ENCODE measurements around the gene TMEM95. TPM values are rescaled to one million over a fixed set of nuclear protein-coding genes. Genes with fewer than 3 reads are reported as not detected.
"Not testable (repeated sequence)": the region's sequence is repeated elsewhere in the genome, so short reads cannot be mapped to it uniquely, and the experiment has no call there.

Gene TMEM95
- total RNA-seq, 1 donor from 2014 or later = not detected

- H3K27me3 Mint-ChIP-seq = no peaks in the 10 kb centered on the region
- no peak overlapping the region for H3K27ac Mint-ChIP-seq
- peaks cover 2% of the 10 kb centered on the region for H3K4me1 Mint-ChIP-seq
- H3K9me3 Mint-ChIP-seq = no peaks in the 10 kb centered on the region
- intact Hi-C loops (cut with micrococcal nuclease) = no loop called here
- H3K36me3 Mint-ChIP-seq (ENCODE audit: low read depth) = no peaks in the 10 kb centered on the region
- DNase-seq = no peak
- no peak overlapping the region for H3K4me3 Mint-ChIP-seq
Measured at GRCh38 chr17:7361906-7362305, 7.0 kb downstream of the TMEM95 start.

- Mint-ChIP-seq H3K9me3 (no peaks in the 10 kb centered on the region), H3K36me3 (ENCODE audit: low read depth) (no peaks in the 10 kb centered on the region), H3K4me3 (no peak overlapping the region), H3K4me1 (peaks cover 2% of the 10 kb centered on the region), H3K27me3 (peaks cover 2% of the 10 kb centered on the region), H3K27ac (no peak overlapping the region)
- no peak for DNase-seq
- intact Hi-C loops (cut with micrococcal nuclease) = no loop called here
Measured at GRCh38 chr17:7363311-7363710, 8.4 kb downstream of the TMEM95 start.

GRCh38 chr17:7365963-7366362 is 11.0 kb downstream of the TMEM95 start:
- H3K9me3 Mint-ChIP-seq; H3K4me1 Mint-ChIP-seq; H3K27ac Mint-ChIP-seq; intact Hi-C loops (cut with micrococcal nuclease); H3K4me3 Mint-ChIP-seq; DNase-seq; H3K36me3 Mint-ChIP-seq (ENCODE audit: low read depth): not testable (repeated sequence)
- peaks cover 10% of the 10 kb centered on the region for H3K27me3 Mint-ChIP-seq

- H3K9me3 Mint-ChIP-seq = no peaks in the 10 kb centered on the region
- no peaks in the 10 kb centered on the region for H3K36me3 Mint-ChIP-seq (ENCODE audit: low read depth)
- DNase-seq = peak; percentile 49
- intact Hi-C loops (cut with micrococcal nuclease) = no loop called here
- no peak overlapping the region for H3K27ac Mint-ChIP-seq
- H3K27me3 Mint-ChIP-seq = peaks cover 12% of the 10 kb centered on the region
- no peak overlapping the region for H3K4me3 Mint-ChIP-seq
- H3K4me1 Mint-ChIP-seq = peaks cover under 1% of the 10 kb centered on the region
Measured at GRCh38 chr17:7367083-7367482, 12.1 kb downstream of the TMEM95 start.

GRCh38 chr17:7367918-7368598 is 13.1 kb downstream of the TMEM95 start:
- H3K9me3 Mint-ChIP-seq = no peaks in the 10 kb centered on the region
- H3K4me3 Mint-ChIP-seq = no peak overlapping the region
- H3K27me3 Mint-ChIP-seq = peaks cover 12% of the 10 kb centered on the region
- H3K4me1 Mint-ChIP-seq = no peaks in the 10 kb centered on the region
- H3K36me3 Mint-ChIP-seq (ENCODE audit: low read depth) = no peaks in the 10 kb centered on the region
- intact Hi-C loops (cut with micrococcal nuclease) = no loop called here
- no peak overlapping the region for H3K27ac Mint-ChIP-seq
- DNase-seq = no peak

GRCh38 chr17:7368599-7368994 is 13.6 kb downstream of the TMEM95 start:
- DNase-seq; H3K27ac Mint-ChIP-seq; H3K9me3 Mint-ChIP-seq; H3K36me3 Mint-ChIP-seq (ENCODE audit: low read depth); H3K4me3 Mint-ChIP-seq; intact Hi-C loops (cut with micrococcal nuclease); H3K4me1 Mint-ChIP-seq: not testable (repeated sequence)
- peaks cover 12% of the 10 kb centered on the region for H3K27me3 Mint-ChIP-seq

- intact Hi-C loops (cut with micrococcal nuclease) = no loop called here
- DNase-seq = no peak
- Mint-ChIP-seq H3K27me3 (peaks cover 14% of the 10 kb centered on the region), H3K4me3 (no peak overlapping the region), H3K9me3 (no peaks in the 10 kb centered on the region), H3K36me3 (ENCODE audit: low read depth) (no peaks in the 10 kb centered on the region), H3K4me1 (no peaks in the 10 kb centered on the region), H3K27ac (no peak overlapping the region)
Measured at GRCh38 chr17:7369825-7370224, 14.9 kb downstream of the TMEM95 start.

GRCh38 chr17:7370853-7371252 is 15.9 kb downstream of the TMEM95 start:
- H3K4me3 Mint-ChIP-seq = no peak overlapping the region
- intact Hi-C loops (cut with micrococcal nuclease) = no loop called here
- H3K9me3 Mint-ChIP-seq = no peaks in the 10 kb centered on the region
- no peak for DNase-seq
- peaks cover 14% of the 10 kb centered on the region for H3K27me3 Mint-ChIP-seq
- H3K36me3 Mint-ChIP-seq (ENCODE audit: low read depth) = no peaks in the 10 kb centered on the region
- H3K27ac Mint-ChIP-seq = no peak overlapping the region
- H3K4me1 Mint-ChIP-seq = no peaks in the 10 kb centered on the region

GRCh38 chr17:7374353-7374752 is 19.4 kb downstream of the TMEM95 start:
- H3K9me3 Mint-ChIP-seq = peaks cover 5% of the 10 kb centered on the region
- H3K27ac Mint-ChIP-seq = no peak overlapping the region
- no peak for DNase-seq
- H3K4me3 Mint-ChIP-seq = no peak overlapping the region
- intact Hi-C loops (cut with micrococcal nuclease) = no loop called here
- no peaks in the 10 kb centered on the region for H3K36me3 Mint-ChIP-seq (ENCODE audit: low read depth)
- H3K4me1 Mint-ChIP-seq = no peaks in the 10 kb centered on the region
- peaks cover 21% of the 10 kb centered on the region for H3K27me3 Mint-ChIP-seq

- H3K4me1 Mint-ChIP-seq = no peaks in the 10 kb centered on the region
- H3K27me3 Mint-ChIP-seq = peaks cover 42% of the 10 kb centered on the region
- no peak overlapping the region for H3K27ac Mint-ChIP-seq
- no peaks in the 10 kb centered on the region for H3K36me3 Mint-ChIP-seq (ENCODE audit: low read depth)
- DNase-seq = no peak
- H3K9me3 Mint-ChIP-seq = peaks cover 9% of the 10 kb centered on the region
- no peak overlapping the region for H3K4me3 Mint-ChIP-seq
- intact Hi-C loops (cut with micrococcal nuclease) = no loop called here
Measured at GRCh38 chr17:7379134-7379533, 24.2 kb downstream of the TMEM95 start.

GRCh38 chr17:7380321-7380720 is 25.4 kb downstream of the TMEM95 start:
- intact Hi-C loops (cut with micrococcal nuclease) = no loop called here
- Mint-ChIP-seq H3K9me3 (peaks cover 9% of the 10 kb centered on the region), H3K27me3 (peaks cover 40% of the 10 kb centered on the region), H3K4me1 (peaks cover 4% of the 10 kb centered on the region), H3K36me3 (ENCODE audit: low read depth) (no peaks in the 10 kb centered on the region), H3K27ac (no peak overlapping the region), H3K4me3 (no peak overlapping the region)
- no peak for DNase-seq

- Mint-ChIP-seq H3K4me3 (no peak within 1 kb of the TSS), H3K9me3 (peaks cover 9% of the 10 kb centered on the region), H3K36me3 (ENCODE audit: low read depth) (no peaks in the 10 kb centered on the region), H3K27me3 (peaks cover 40% of the 10 kb centered on the region), H3K4me1 (peaks cover 4% of the 10 kb centered on the region), H3K27ac (no peak within 1 kb of the TSS)
- DNase-seq = no peak
- intact Hi-C loops (cut with micrococcal nuclease) = no loop called here
Measured at GRCh38 chr17:7380855-7381683, 26.1 kb downstream of the TMEM95 start, which contains the start of gene TNK1. TSS of gene TNK1 (plus strand) at chr17:7381089. CDS start at chr17:7382927, 1,838 bp downstream.

- Mint-ChIP-seq H3K27me3 (peaks cover 33% of the 10 kb centered on the region), H3K27ac (no peak overlapping the region), H3K36me3 (ENCODE audit: low read depth) (no peaks in the 10 kb centered on the region), H3K4me3 (peak overlapping the region; percentile 15), H3K4me1 (peaks cover 4% of the 10 kb centered on the region), H3K9me3 (peaks cover 9% of the 10 kb centered on the region)
- DNase-seq = no peak
- intact Hi-C loops (cut with micrococcal nuclease) = no loop called here
Measured at GRCh38 chr17:7382901-7383300, 27.9 kb downstream of the TMEM95 start.

GRCh38 chr17:7383371-7383741 is 28.4 kb downstream of the TMEM95 start:
- intact Hi-C loops (cut with micrococcal nuclease) = no loop called here
- Mint-ChIP-seq H3K27ac (no peak overlapping the region), H3K4me3 (peak overlapping the region; percentile 77), H3K27me3 (peaks cover 33% of the 10 kb centered on the region), H3K9me3 (peaks cover 9% of the 10 kb centered on the region), H3K4me1 (peaks cover 4% of the 10 kb centered on the region), H3K36me3 (ENCODE audit: low read depth) (peaks cover 1% of the 10 kb centered on the region)
- DNase-seq = no peak

Measured in activated CD4-positive, alpha-beta T cell treated with anti-CD3 and anti-CD28 coated beads, Interleukin-2, amount 10 ng/mL, durations not matched to agents 24 days and 14 days (primary cell).